GM12865 (cell line): ENCODE results near the gene KIFC3.
"Not testable (repeated sequence)": the region's sequence is repeated elsewhere in the genome, so short reads cannot be mapped to it uniquely, and the experiment has no call there.

Experiments used
- DNase-seq: peaks from one replicate; pipeline ENCODE4 v3.0.0; 2010; ENCODE audit warnings: low read depth
- H3K4me3 ChIP-seq: 2 replicates; pipeline ENCODE4 v1.5.1; 2011; ENCODE audit warnings: mild to moderate bottlenecking, low read depth, low read length, control low read depth
- CTCF ChIP-seq: IDR thresholded peaks from 2 replicates; pipeline ENCODE4 v1.5.1; 2011; ENCODE audit warnings: low read length, control low read depth, low read depth, inconsistent platforms; ENCODE audit not compliant: insufficient read depth; ENCODE audit errors: missing control alignments

The KIFC3 gene

DNA sequence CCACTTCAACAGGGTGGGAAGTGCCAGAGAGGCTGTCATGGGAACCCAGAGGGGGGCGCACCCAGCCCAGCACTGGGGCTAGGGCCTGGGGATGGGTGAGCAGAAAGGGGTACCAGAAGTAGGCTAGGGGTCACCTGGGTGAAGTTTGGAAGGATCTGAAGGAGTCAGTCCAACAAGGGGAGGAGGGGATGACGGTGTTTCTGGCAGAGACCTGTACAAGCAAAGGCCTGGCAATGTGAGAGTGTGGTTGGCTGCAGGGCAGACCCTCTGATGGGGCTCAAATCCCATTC is 80.1 kb downstream of the KIFC3 start:
- no peak for TF ChIP-seq CTCF
- no peak for DNase-seq
- H3K4me3 ChIP-seq, result no peak overlapping the region

DNA sequence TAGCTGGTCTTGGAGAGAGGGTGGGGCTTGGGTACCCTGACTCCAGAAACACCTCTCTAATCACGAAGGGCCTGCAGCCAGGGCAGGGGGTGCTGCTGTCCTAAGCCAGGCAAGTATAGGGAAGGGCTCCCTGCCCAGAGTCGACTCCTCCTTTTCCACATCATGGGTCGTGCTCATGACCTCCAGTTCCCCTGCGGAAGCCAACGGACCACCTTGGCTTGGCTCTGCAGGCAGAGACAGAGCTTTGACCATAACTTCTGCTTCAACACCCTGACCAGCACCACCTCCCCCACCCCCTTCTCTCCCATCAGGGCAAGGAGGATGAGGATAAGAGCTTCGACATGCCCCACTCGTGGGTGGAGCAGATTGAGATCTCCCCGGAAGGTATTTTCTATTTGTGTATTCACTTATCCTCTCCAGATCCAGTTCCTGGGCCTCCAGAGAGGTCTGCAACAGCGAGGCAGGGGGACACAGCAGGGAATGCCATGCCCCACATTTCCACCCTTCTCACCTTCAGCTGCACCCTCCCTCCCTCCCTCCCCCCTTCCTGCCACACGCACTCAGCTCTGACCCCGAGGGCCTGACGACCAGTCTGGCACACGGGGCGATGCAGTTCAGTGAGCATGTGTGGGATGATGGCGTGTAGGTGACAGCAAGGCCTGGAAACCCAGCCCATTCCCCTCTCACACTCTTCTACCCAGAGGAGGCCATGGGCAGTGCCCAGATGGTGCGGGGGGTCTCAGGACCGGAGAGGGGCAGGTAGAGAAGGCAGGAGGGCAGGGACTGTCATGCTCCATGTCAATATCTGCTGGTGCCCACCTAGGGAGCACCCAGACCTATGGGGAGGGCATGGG is 80.7 kb downstream of the KIFC3 start:
- no peak for TF ChIP-seq CTCF
- no peak for DNase-seq
- H3K4me3 ChIP-seq, result no peak overlapping the region

GRCh38 chr16:57720142-57720575 is 82.1 kb downstream of the KIFC3 start:
- TF ChIP-seq CTCF, result peak; percentile 56
- peak; percentile 70 for DNase-seq
- no peak overlapping the region for H3K4me3 ChIP-seq

DNA sequence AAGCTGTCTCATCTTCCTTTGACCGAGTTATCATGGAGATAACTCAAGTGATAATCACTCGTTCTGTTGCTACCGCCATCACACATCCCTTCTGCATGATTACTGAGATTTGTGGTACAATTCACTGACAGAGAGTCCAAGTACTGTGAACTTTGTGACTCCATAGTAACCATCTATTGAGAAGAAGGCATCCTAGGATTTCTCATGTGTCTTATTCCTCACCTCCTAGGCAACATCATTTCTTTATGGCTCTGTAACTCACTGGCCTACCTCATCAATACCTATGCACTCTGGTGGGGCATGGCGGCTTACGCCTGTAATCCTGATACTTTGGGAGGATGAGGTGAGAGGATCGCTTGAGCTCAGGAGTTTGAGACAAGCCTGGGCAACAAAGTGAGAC is 88.2 kb downstream of the KIFC3 start:
- no peak for DNase-seq
- no peak for TF ChIP-seq CTCF
- H3K4me3 ChIP-seq, result no peak overlapping the region

DNA sequence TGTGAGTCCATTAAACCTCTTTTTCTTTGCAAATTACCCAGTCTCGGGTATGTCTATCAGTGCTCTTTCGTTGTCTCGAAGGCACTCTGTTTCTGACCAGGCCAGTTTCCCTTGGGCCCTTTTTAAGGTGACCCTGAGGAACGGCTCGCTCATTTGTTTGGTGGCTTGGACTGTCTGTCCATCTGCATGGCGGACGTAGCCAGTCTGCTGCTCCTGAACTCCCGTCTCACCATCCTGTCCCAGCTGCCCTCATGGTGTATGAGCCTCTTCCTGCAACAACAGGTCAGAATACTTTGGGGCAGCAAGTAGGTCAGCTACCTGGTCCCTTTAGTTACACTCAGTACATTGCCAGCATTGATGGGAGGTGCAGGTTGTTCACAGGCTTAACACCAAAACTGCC is 88.7 kb downstream of the KIFC3 start:
- no peak for DNase-seq
- no peak overlapping the region for H3K4me3 ChIP-seq
- TF ChIP-seq CTCF, result no peak

- not testable (repeated sequence) for H3K4me3 ChIP-seq, DNase-seq
Measured at GRCh38 chr16:57712569-57712968, 89.7 kb downstream of the KIFC3 start.

DNA sequence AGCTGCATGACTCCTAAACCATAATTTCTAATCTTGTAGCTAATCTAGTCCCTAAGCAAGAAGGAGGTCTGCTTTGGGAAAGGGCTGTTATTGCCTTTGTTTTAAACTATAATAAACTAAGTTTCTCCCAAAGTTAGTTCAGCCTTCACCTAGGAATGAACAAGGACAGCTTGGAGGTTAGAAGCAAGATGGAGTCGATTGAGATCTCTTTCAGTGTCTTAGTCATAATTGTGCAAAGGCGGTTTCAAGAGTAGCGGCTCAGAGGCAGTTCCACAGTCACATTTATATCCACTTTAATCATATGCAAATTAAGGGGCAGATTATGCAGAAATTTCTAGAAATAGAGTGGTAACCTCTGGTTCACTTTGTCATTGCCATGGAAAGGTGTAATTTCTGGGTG is 90.3 kb downstream of the KIFC3 start:
- H3K4me3 ChIP-seq, result no peak overlapping the region
- TF ChIP-seq CTCF, result no peak
- no peak for DNase-seq
